GM18508 (cell line): ENCODE results near the gene NCBP2.

Experiments used
- ATAC-seq: cut with Tn5 transposase; IDR thresholded peaks from one replicate; pipeline ENCODE4 v1.9.1; 2021; ENCODE audit warnings: moderate number of reproducible peaks; ENCODE audit not compliant: insufficient read depth, unreplicated experiment

The NCBP2 gene

GRCh38 chr3:196942915-196943277 is 568 bp upstream of the NCBP2 start:
- ATAC-seq: no peak

- ATAC-seq: no peak
These were observed 551 bp downstream of the NCBP2 start for GRCh38 chr3:196941729-196942225.

- ATAC-seq: no peak
These were observed 3.8 kb downstream of the NCBP2 start for GRCh38 chr3:196938576-196938975.

GRCh38 chr3:196938124-196938523 is 4.2 kb downstream of the NCBP2 start:
- ATAC-seq: no peak

GRCh38 chr3:196936288-196936687 is 6.0 kb downstream of the NCBP2 start:
- ATAC-seq: no peak

GRCh38 chr3:196932600-196932999 is 9.7 kb downstream of the NCBP2 start:
- no peak for ATAC-seq

GRCh38 chr3:196931828-196932587 is 10.3 kb downstream of the NCBP2 start:
- ATAC-seq: no peak

- ATAC-seq: no peak
These were observed 11.2 kb downstream of the NCBP2 start for GRCh38 chr3:196931157-196931556.

- ATAC-seq: no peak
These were observed 14.5 kb downstream of the NCBP2 start for GRCh38 chr3:196927571-196928453.

- no peak for ATAC-seq
These were observed 21.6 kb downstream of the NCBP2 start for GRCh38 chr3:196920733-196921132.

- ATAC-seq: no peak
These were observed 23.4 kb downstream of the NCBP2 start for GRCh38 chr3:196918968-196919367.

- ATAC-seq: no peak
These were observed 25.3 kb downstream of the NCBP2 start for GRCh38 chr3:196916995-196917394.

- no peak for ATAC-seq
These were observed 26.1 kb downstream of the NCBP2 start for GRCh38 chr3:196916221-196916620.

GRCh38 chr3:196915375-196915774 is 27.0 kb downstream of the NCBP2 start:
- ATAC-seq: no peak

- no peak for ATAC-seq
These were observed 27.5 kb downstream of the NCBP2 start for GRCh38 chr3:196914866-196915265.

GRCh38 chr3:196903740-196904139 is 38.6 kb downstream of the NCBP2 start:
- no peak for ATAC-seq

GRCh38 chr3:196902296-196902695 is 40.0 kb downstream of the NCBP2 start:
- ATAC-seq: no peak

GRCh38 chr3:196901768-196902167 is 40.6 kb downstream of the NCBP2 start:
- ATAC-seq: no peak

GRCh38 chr3:196896229-196896628 is 46.1 kb downstream of the NCBP2 start:
- ATAC-seq: no peak

GRCh38 chr3:196894557-196895295 is 47.6 kb downstream of the NCBP2 start:
- ATAC-seq: no peak
